ENCODE data around the gene STAB1. TPM values are rescaled to one million over a fixed set of nuclear protein-coding genes. Genes with fewer than 3 reads are reported as not detected.

Gene STAB1
- polyA plus RNA-seq, 3 donors = 3.8 to 535 (median 15.8) TPM

GRCh38 chr3:52484680-52485461 is 10.3 kb upstream of the STAB1 start:
- no peak for DNase-seq
- Histone ChIP-seq H4K20me1 (ENCODE audit: insufficient read depth, low read length) (no peaks in the 10 kb centered on the region), H3K27me3 (ENCODE audit: control insufficient read depth in 2 of 2, insufficient read depth in 2 of 2, low read length in 2 of 2) (no peaks in the 10 kb centered on the region), H3K36me3 (replicated peaks in 1 of 2; ENCODE audit: control insufficient read depth in 1 of 2, insufficient read depth in 2 of 2, low read length in 2 of 2) (peaks cover 73 to 95% of the 10 kb centered on the region in 2 donors), H2AFZ (ENCODE audit: insufficient read depth, low read depth, low read length, poor library complexity, severe bottlenecking) (no peak overlapping the region), H3K4me3 (replicated peaks in 1 of 3; ENCODE audit: low read depth in 2 of 3, low read length in 3 of 3) (no peak overlapping the region), H3K27ac (ENCODE audit: low read depth in 1 of 2, low read length in 2 of 2) (no peak overlapping the region), H3K79me2 (ENCODE audit: insufficient read depth, low read length) (peaks cover 3% of the 10 kb centered on the region), H3K4me2 (replicated peaks; ENCODE audit: extremely low read depth, low read length, poor library complexity, severe bottlenecking) (no peak overlapping the region), H3K9me3 (replicated peaks in 1 of 2; ENCODE audit: control insufficient read depth in 1 of 2, insufficient read depth in 1 of 2, low read length in 2 of 2) (no peaks in the 10 kb centered on the region), H3K9ac (ENCODE audit: insufficient read depth, low read length, poor library complexity, severe bottlenecking) (no peak overlapping the region), H3K4me1 (ENCODE audit: control insufficient read depth in 1 of 2, insufficient read depth in 2 of 2, low read length in 2 of 2) (peaks cover 11 to 22% of the 10 kb centered on the region in 2 donors)
- H3K4me1 Mint-ChIP-seq = peaks cover 17% of the 10 kb centered on the region
- H3K4me3 Mint-ChIP-seq = no peak overlapping the region
- WGBS (ENCODE audit: insufficient coverage) = 70% methylated on average over 7 of the region's 10 CpGs
- intact Hi-C loops (cut with micrococcal nuclease) = no loop called here
- no peak for TF ChIP-seq CTCF (IDR thresholded peaks at IDR 0.05)
- H3K9me3 Mint-ChIP-seq = no peaks in the 10 kb centered on the region
- peak overlapping the region in 1 of 7 donors; percentile 43 for H3K27ac Mint-ChIP-seq
- H3K27me3 Mint-ChIP-seq (ENCODE audit: low read depth in 3 of 3) = peaks cover 0 to 3% (median 0%) of the 10 kb centered on the region in 3 donors
- H3K36me3 Mint-ChIP-seq = peaks cover 88 to 97% of the 10 kb centered on the region in 2 donors

- Histone ChIP-seq H3K4me2 (replicated peaks; ENCODE audit: extremely low read depth, low read length, poor library complexity, severe bottlenecking) (no peak overlapping the region), H4K20me1 (ENCODE audit: insufficient read depth, low read length) (no peaks in the 10 kb centered on the region), H3K9ac (ENCODE audit: insufficient read depth, low read length, poor library complexity, severe bottlenecking) (no peak overlapping the region), H3K79me2 (ENCODE audit: insufficient read depth, low read length) (peaks cover 6% of the 10 kb centered on the region), H3K4me1 (ENCODE audit: control insufficient read depth in 1 of 2, insufficient read depth in 2 of 2, low read length in 2 of 2) (peaks cover 27 to 39% of the 10 kb centered on the region in 2 donors), H3K27ac (ENCODE audit: low read depth in 1 of 2, low read length in 2 of 2) (no peak overlapping the region), H3K36me3 (replicated peaks in 1 of 2; ENCODE audit: control insufficient read depth in 1 of 2, insufficient read depth in 2 of 2, low read length in 2 of 2) (peaks cover 58 to 86% of the 10 kb centered on the region in 2 donors), H2AFZ (ENCODE audit: insufficient read depth, low read depth, low read length, poor library complexity, severe bottlenecking) (no peak overlapping the region), H3K27me3 (ENCODE audit: control insufficient read depth in 2 of 2, insufficient read depth in 2 of 2, low read length in 2 of 2) (no peaks in the 10 kb centered on the region), H3K4me3 (replicated peaks in 1 of 3; ENCODE audit: low read depth in 2 of 3, low read length in 3 of 3) (no peak overlapping the region), H3K9me3 (replicated peaks in 1 of 2; ENCODE audit: control insufficient read depth in 1 of 2, insufficient read depth in 1 of 2, low read length in 2 of 2) (no peaks in the 10 kb centered on the region)
- peaks cover 0 to 5% (median 0%) of the 10 kb centered on the region in 3 donors for H3K27me3 Mint-ChIP-seq (ENCODE audit: low read depth in 3 of 3)
- intact Hi-C loops (cut with micrococcal nuclease) = no loop called here
- peaks cover 80 to 90% of the 10 kb centered on the region in 2 donors for H3K36me3 Mint-ChIP-seq
- no peak overlapping the region for H3K4me3 Mint-ChIP-seq
- peaks cover 36% of the 10 kb centered on the region for H3K4me1 Mint-ChIP-seq
- 91% methylated on average over 31 of the region's 31 CpGs for whole genome bisulfite sequencing (ENCODE audit: insufficient coverage)
- H3K9me3 Mint-ChIP-seq = peaks cover 0 to 3% (median 0%) of the 10 kb centered on the region in 7 donors
- TF ChIP-seq CTCF (IDR thresholded peaks at IDR 0.05) = no peak
- no peak for DNase-seq
- H3K27ac Mint-ChIP-seq = peak overlapping the region in 2 of 7 donors; percentile 11 to 62
Measured at GRCh38 chr3:52487050-52487787, 7.9 kb upstream of the STAB1 start.

All from CD14-positive monocyte (primary cell).